Adrenal gland (tissue), 5 donors: ENCODE data around the gene ADRA1B.

Experiments
- POLR2A ChIP-seq, 2 donors: fragments of 450-650 bp; IDR thresholded peaks; one replicate each; pipeline ENCODE4 v1.6.1; 2017; ENCODE audit warnings: antibody characterized with exemption in 2 of 2, mild to moderate bottlenecking in 2 of 2, moderate library complexity in 1 of 2
- TF ChIP-seq, protein P1 (sequence below), 6 experiments: fragments of 450-650 bp in 4 of 6; fragments of 200-600 bp in 2 of 6; sonication (generic) in 1 of 6; IDR thresholded peaks; 1 replicate in 5 of 6; 2 replicates in 1 of 6; pipeline versions ENCODE4 v1.5.1 to v1.8.0; 2016 to 2021; ENCODE audit warnings: antibody characterized with exemption in 6 of 6, mild to moderate bottlenecking in 2 of 6, moderate library complexity in 1 of 6
- donor health status: DM: no; HTN: no; CAD: no.

DNA sequence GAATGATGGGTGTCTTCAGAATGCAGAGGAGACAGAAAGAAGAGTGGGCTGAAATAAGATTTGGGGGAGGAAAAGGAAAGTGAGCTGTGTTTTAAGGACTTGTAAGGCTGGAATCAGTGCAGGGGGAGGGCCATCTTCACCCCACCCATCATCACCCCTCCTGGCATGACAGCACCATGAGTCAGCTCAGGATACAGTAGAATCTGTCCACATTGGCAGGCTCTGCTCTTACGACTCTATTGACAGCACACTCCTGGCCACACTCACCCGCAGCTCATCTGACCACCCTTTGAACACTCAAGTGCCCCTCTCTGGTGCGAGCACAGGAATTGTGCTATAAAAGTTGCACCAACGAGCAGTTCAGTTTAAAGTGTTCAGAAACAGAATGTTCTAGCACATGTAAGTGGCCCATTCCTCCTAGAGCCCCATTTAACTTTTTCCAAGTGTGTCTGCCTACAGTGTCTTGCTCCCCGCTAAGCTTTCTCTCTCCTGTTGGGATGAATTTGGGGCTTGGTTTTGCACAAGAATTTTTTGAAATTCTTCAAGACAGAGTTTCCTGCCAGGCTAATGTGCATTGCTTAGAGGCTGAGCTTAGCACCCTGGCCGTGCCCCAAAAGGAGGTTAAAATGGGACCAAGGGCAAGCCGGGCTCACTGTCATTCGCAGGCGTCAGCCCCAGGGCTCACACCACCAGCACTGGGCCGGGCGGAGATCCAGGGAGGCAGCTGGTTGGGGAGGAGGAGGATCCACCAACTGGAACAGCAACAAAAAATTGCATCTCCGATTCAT, 12.0 kb downstream of the ADRA1B start:
- TF ChIP-seq, protein P1, sequence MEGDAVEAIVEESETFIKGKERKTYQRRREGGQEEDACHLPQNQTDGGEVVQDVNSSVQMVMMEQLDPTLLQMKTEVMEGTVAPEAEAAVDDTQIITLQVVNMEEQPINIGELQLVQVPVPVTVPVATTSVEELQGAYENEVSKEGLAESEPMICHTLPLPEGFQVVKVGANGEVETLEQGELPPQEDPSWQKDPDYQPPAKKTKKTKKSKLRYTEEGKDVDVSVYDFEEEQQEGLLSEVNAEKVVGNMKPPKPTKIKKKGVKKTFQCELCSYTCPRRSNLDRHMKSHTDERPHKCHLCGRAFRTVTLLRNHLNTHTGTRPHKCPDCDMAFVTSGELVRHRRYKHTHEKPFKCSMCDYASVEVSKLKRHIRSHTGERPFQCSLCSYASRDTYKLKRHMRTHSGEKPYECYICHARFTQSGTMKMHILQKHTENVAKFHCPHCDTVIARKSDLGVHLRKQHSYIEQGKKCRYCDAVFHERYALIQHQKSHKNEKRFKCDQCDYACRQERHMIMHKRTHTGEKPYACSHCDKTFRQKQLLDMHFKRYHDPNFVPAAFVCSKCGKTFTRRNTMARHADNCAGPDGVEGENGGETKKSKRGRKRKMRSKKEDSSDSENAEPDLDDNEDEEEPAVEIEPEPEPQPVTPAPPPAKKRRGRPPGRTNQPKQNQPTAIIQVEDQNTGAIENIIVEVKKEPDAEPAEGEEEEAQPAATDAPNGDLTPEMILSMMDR (IDR thresholded peaks at IDR 0.05) = no peak
- TF ChIP-seq POLR2A (IDR thresholded peaks at IDR 0.05) = no peak
